KMS-11 (cell line): ENCODE results near the gene TMEM40.

Source experiments
- H2AFZ ChIP-seq: fragments of 200-600 bp; sonication (generic); 2 replicates; pipeline ENCODE4 v1.6.1; 2016; ENCODE audit warnings: antibody characterized with exemption, mixed run types, low read depth
- H3K27ac ChIP-seq: fragments of 200-600 bp; sonication (generic); 2 replicates; pipeline ENCODE4 v1.6.1; 2016; ENCODE audit warnings: mild to moderate bottlenecking, mixed run types
- H3K27me3 ChIP-seq: fragments of 200-600 bp; sonication (generic); 2 replicates; pipeline ENCODE4 v1.6.1; 2017; ENCODE audit warnings: mild to moderate bottlenecking, low read depth, mixed run types, moderate library complexity; ENCODE audit not compliant: insufficient read depth
- H3K36me3 ChIP-seq: fragments of 200-600 bp; sonication (generic); 2 replicates; pipeline ENCODE4 v1.6.1; 2017; ENCODE audit warnings: mild to moderate bottlenecking, mixed run types; ENCODE audit not compliant: insufficient read depth
- H3K4me1 ChIP-seq: fragments of 200-600 bp; sonication (generic); 2 replicates; pipeline ENCODE4 v1.6.1; 2016; ENCODE audit warnings: mild to moderate bottlenecking, low read depth, mixed run types; ENCODE audit not compliant: poor library complexity, severe bottlenecking
- H3K4me2 ChIP-seq: fragments of 200-600 bp; sonication (generic); 2 replicates; pipeline ENCODE4 v1.7.0; 2016; ENCODE audit warnings: mild to moderate bottlenecking, mixed run types
- H3K4me3 ChIP-seq: fragments of 200-600 bp; sonication (generic); IDR thresholded peaks from 2 replicates; pipeline ENCODE4 v1.6.1; 2017; ENCODE audit warnings: low read depth, low read length, mixed read lengths; ENCODE audit not compliant: insufficient read depth
- H3K79me2 ChIP-seq: fragments of 200-600 bp; sonication (generic); 2 replicates; pipeline ENCODE4 v1.6.1; 2016; ENCODE audit warnings: low read depth, mixed run types; ENCODE audit not compliant: insufficient read depth
- H3K9ac ChIP-seq: fragments of 200-600 bp; sonication (generic); 2 replicates; pipeline ENCODE4 v1.6.1; 2016; ENCODE audit warnings: mild to moderate bottlenecking, mixed run types
- H4K20me1 ChIP-seq: fragments of 200-600 bp; sonication (generic); 2 replicates; pipeline ENCODE4 v1.6.1; 2016; ENCODE audit warnings: mild to moderate bottlenecking, mixed run types; ENCODE audit not compliant: insufficient read depth
- TF ChIP-seq, protein P1 (sequence below): fragments of 200-600 bp; sonication (generic); conservative IDR thresholded peaks from 2 replicates; pipeline ENCODE4 v1.6.1; 2017; ENCODE audit warnings: low read depth, mild to moderate bottlenecking, antibody characterized with exemption, low read length, moderate library complexity, mixed read lengths

TMEM40 gene

GRCh38 chr3:12803371-12803770, 44.3 kb upstream of the TMEM40 start:
- Histone ChIP-seq H2AFZ (no peak overlapping the region), H3K9ac (no peak overlapping the region), H3K4me3 (no peak overlapping the region), H3K36me3 (no peaks in the 10 kb centered on the region), H3K4me1 (no peaks in the 10 kb centered on the region), H3K27me3 (no peaks in the 10 kb centered on the region), H3K79me2 (no peaks in the 10 kb centered on the region), H3K4me2 (no peak overlapping the region), H4K20me1 (no peaks in the 10 kb centered on the region), H3K27ac (no peak overlapping the region)
- TF ChIP-seq, protein P1, sequence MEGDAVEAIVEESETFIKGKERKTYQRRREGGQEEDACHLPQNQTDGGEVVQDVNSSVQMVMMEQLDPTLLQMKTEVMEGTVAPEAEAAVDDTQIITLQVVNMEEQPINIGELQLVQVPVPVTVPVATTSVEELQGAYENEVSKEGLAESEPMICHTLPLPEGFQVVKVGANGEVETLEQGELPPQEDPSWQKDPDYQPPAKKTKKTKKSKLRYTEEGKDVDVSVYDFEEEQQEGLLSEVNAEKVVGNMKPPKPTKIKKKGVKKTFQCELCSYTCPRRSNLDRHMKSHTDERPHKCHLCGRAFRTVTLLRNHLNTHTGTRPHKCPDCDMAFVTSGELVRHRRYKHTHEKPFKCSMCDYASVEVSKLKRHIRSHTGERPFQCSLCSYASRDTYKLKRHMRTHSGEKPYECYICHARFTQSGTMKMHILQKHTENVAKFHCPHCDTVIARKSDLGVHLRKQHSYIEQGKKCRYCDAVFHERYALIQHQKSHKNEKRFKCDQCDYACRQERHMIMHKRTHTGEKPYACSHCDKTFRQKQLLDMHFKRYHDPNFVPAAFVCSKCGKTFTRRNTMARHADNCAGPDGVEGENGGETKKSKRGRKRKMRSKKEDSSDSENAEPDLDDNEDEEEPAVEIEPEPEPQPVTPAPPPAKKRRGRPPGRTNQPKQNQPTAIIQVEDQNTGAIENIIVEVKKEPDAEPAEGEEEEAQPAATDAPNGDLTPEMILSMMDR: no peak

- H3K4me1 ChIP-seq: no peaks in the 10 kb centered on the region
- H3K4me3 ChIP-seq: no peak overlapping the region
- no peak overlapping the region for H3K4me2 ChIP-seq
- H3K79me2 ChIP-seq: no peaks in the 10 kb centered on the region
- no peaks in the 10 kb centered on the region for H4K20me1 ChIP-seq
- no peaks in the 10 kb centered on the region for H3K36me3 ChIP-seq
- TF ChIP-seq, protein P1: no peak
- H3K27ac ChIP-seq: no peak overlapping the region
- no peak overlapping the region for H2AFZ ChIP-seq
- no peak overlapping the region for H3K9ac ChIP-seq
- H3K27me3 ChIP-seq: no peaks in the 10 kb centered on the region
Measured at GRCh38 chr3:12799525-12800440, 40.7 kb upstream of the TMEM40 start.

GRCh38 chr3:12798559-12799179, 39.6 kb upstream of the TMEM40 start:
- Histone ChIP-seq H3K79me2 (no peaks in the 10 kb centered on the region), H3K4me3 (no peak overlapping the region), H3K27ac (no peak overlapping the region), H3K9ac (no peak overlapping the region), H3K4me2 (no peak overlapping the region), H4K20me1 (no peaks in the 10 kb centered on the region), H2AFZ (no peak overlapping the region), H3K4me1 (no peaks in the 10 kb centered on the region), H3K27me3 (no peaks in the 10 kb centered on the region), H3K36me3 (no peaks in the 10 kb centered on the region)
- TF ChIP-seq, protein P1: no peak

DNA sequence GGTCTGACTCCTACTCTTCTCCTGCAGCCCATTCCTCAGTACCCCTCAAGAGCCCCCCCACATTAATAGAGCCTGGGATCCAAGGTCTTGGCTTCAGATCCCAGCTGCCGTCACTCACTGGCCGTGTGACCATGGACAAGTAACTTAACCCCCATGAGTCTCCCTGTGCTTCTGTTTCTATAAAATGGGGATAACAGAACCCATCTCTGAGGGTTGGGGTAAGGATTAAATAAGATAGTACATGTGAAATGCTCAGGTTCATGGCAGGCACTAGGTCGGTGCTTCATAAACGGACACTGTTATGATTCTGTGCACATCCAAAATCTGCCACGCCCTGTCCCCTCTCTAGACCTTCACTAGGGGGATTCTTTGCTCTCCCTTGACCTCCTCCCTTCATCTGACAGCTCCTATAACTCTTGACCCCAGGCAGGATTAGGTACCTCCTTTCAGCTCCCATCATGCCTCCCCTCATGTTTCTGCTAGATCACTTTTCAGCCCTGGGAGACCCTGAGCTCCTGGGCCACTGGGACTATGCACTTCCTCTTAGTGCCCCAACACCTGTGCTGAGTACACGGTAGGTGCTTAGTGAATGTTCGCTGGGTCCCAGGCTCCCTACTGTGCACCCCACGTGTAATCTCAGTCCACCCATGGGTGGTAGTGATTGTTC, 39.0 kb upstream of the TMEM40 start:
- H3K4me2 ChIP-seq: no peak overlapping the region

More for the DNA sequence above, 39.0 kb upstream of the TMEM40 start:
- no peak overlapping the region for H3K4me3 ChIP-seq
- H3K27ac ChIP-seq: no peak overlapping the region
- no peaks in the 10 kb centered on the region for H4K20me1 ChIP-seq
- no peak overlapping the region for H2AFZ ChIP-seq
- H3K9ac ChIP-seq: no peak overlapping the region
- TF ChIP-seq, protein P1: no peak
- H3K36me3 ChIP-seq: no peaks in the 10 kb centered on the region
- no peaks in the 10 kb centered on the region for H3K79me2 ChIP-seq
- H3K27me3 ChIP-seq: no peaks in the 10 kb centered on the region
- H3K4me1 ChIP-seq: no peaks in the 10 kb centered on the region
